PC-9 (cell line): Measurements from ENCODE around the gene DNAJB8.

Experiments
- CTCF ChIP-seq: fragments of 200-600 bp; sonication (generic); conservative IDR thresholded peaks from 2 replicates; pipeline ENCODE4 v1.6.1; 2017; ENCODE audit warnings: mixed run types, antibody characterized with exemption, mild to moderate bottlenecking, moderate library complexity
- EZH2 ChIP-seq: fragments of 200-600 bp; sonication (generic); IDR thresholded peaks from 2 replicates; pipeline ENCODE4 v1.8.0; 2017; ENCODE audit warnings: antibody characterized with exemption, low read depth

DNA sequence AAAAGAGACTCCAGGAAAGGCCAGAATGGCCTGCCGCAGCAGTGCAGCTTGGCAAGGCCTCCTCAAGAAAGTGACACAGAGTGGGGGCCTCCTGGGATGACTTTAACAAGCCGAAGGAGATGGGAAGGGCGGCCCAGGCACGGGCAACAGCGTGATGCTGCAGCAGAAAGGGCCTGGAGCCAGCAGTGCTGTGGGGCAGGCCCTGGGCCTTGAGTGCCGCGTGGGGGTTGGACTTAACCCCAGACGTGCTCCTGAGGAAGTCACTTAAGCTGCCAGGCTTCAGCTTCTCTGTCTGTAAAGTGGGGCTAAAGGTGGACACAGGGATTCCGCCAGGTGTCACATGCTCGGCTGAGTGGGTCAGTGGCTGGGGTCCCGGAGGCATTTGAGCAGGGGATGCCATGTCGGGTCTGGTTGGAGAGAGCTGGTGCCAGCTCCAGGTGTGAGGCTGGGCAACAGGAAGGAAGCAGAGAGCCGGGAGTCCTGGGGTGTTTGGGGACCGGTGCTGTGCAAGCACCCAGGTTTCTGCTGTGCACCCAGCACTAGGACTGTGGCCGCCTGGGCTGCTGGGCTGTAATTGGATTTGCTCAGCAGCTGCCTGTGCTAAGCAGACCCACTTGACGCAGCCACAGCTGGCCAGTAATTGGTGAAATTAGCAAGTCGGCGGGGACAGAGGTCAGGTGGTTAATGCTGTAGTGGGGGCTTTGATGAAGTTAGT is 7.8 kb downstream of the DNAJB8 start:
- TF ChIP-seq CTCF (no peak), EZH2 (no peak)
